IgD-negative memory B cell (primary cell): ENCODE measurements around the gene CXorf49. TPM values are rescaled to one million over a fixed set of nuclear protein-coding genes. Genes with fewer than 3 reads are reported as not detected.

Experiments
- H3K27ac Mint-ChIP-seq, 3 donors: one replicate each; pipeline ENCODE4 v1.8.0; 2020 to 2022; ENCODE audit warnings: mild to moderate bottlenecking in 3 of 3, mixed read lengths in 3 of 3, moderate library complexity in 1 of 3
- H3K27me3 Mint-ChIP-seq: one replicate; pipeline ENCODE4 v1.8.0; 2021; ENCODE audit warnings: mixed read lengths
- H3K36me3 Mint-ChIP-seq: one replicate; pipeline ENCODE4 v1.8.0; 2020; ENCODE audit warnings: mild to moderate bottlenecking, mixed read lengths
- H3K4me1 Mint-ChIP-seq, 3 donors: one replicate each; pipeline ENCODE4 v1.8.0; 2020 to 2022; ENCODE audit warnings: mixed read lengths in 3 of 3, mild to moderate bottlenecking in 1 of 3
- H3K4me3 Mint-ChIP-seq, 4 donors: one replicate each; pipeline ENCODE4 v1.8.0; 2020 to 2022; ENCODE audit warnings: mild to moderate bottlenecking in 4 of 4, mixed read lengths in 4 of 4, moderate library complexity in 3 of 4
- H3K9me3 Mint-ChIP-seq, 3 donors: one replicate each; pipeline ENCODE4 v1.8.0; 2020 to 2021; ENCODE audit warnings: mixed read lengths in 3 of 3, mild to moderate bottlenecking in 1 of 3
- polyA plus RNA-seq: library from polyadenylated mRNA; unstranded; fragments of 300-500 nt; fragmentation: Illumina TruSeq; gene quantifications from one replicate; pipeline ENCODE4 v1.2.3, GENCODE V29; 2021

Gene CXorf49
- polyA plus RNA-seq, 1 donor from 2014 or later = not detected

DNA sequence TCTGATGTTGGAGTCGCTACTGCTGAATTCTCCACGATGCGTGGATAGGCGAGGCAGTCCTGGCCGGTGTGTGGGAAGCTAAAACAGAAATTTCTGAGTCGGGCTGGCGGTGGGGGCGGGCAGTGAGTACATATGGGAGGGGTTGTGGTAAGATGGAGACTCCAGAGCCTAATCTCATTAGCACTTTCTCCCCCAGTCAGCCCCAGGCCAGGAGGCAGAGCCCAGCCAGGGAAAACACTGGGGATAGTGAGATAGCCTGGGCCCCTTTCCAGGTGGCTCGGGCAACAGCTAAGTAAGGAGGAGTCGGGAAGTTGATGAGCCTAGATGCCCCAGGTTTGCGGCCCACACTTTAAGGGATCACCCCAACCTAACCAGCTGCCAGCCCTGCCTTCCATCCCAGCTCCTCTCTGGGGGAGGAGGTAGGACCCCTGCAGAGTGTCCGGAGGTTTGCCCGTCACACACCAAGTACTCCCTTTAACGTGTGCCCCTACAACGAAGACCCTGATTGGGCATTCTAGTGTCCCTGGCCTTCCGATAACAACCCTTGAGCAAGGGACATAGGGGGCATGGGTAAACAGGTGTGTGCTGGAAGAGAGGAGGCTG is 53.1 kb downstream of the CXorf49 start:
- peaks cover 0 to 4% (median 4%) of the 10 kb centered on the region in 3 donors for H3K4me1 Mint-ChIP-seq
- H3K27ac Mint-ChIP-seq = no peak overlapping the region
- no peaks in the 10 kb centered on the region for H3K36me3 Mint-ChIP-seq
- H3K4me3 Mint-ChIP-seq = no peak overlapping the region
- H3K27me3 Mint-ChIP-seq = peaks cover 8% of the 10 kb centered on the region
- peaks cover 0 to 1% (median 0%) of the 10 kb centered on the region in 3 donors for H3K9me3 Mint-ChIP-seq

Other genes starting within 250 kb of the CXorf49 start
- gene OGT, start 185.2 kb downstream of the CXorf49 start, polyA plus RNA-seq = 34.1 TPM
- gene GCNA, start 139.8 kb downstream of the CXorf49 start, polyA plus RNA-seq = 0.38 TPM
- gene CXCR3, start 99.8 kb downstream of the CXorf49 start, polyA plus RNA-seq = 73.8 TPM
- not detected for gene CXorf49B, start 45.1 kb upstream of the CXorf49 start, polyA plus RNA-seq
- gene NHSL2, start 192.6 kb upstream of the CXorf49 start, polyA plus RNA-seq = 0.83 TPM